ENCODE results near the gene STXBP5.

GRCh38 chr6:147378819-147379218 is 174.6 kb downstream of the STXBP5 start:
- TF ChIP-seq ZNF274 (IDR thresholded peaks at IDR 0.05; ENCODE audit: low read depth, low read length) = no peak
- no peak for TF ChIP-seq YY1 (IDR thresholded peaks at IDR 0.05; ENCODE audit: insufficient read depth, insufficient read length)
